ENCODE results near the gene RPS2.
"Not testable (repeated sequence)": the region's sequence is repeated elsewhere in the genome, so short reads cannot be mapped to it uniquely, and the experiment has no call there.

RPS2 gene

DNA sequence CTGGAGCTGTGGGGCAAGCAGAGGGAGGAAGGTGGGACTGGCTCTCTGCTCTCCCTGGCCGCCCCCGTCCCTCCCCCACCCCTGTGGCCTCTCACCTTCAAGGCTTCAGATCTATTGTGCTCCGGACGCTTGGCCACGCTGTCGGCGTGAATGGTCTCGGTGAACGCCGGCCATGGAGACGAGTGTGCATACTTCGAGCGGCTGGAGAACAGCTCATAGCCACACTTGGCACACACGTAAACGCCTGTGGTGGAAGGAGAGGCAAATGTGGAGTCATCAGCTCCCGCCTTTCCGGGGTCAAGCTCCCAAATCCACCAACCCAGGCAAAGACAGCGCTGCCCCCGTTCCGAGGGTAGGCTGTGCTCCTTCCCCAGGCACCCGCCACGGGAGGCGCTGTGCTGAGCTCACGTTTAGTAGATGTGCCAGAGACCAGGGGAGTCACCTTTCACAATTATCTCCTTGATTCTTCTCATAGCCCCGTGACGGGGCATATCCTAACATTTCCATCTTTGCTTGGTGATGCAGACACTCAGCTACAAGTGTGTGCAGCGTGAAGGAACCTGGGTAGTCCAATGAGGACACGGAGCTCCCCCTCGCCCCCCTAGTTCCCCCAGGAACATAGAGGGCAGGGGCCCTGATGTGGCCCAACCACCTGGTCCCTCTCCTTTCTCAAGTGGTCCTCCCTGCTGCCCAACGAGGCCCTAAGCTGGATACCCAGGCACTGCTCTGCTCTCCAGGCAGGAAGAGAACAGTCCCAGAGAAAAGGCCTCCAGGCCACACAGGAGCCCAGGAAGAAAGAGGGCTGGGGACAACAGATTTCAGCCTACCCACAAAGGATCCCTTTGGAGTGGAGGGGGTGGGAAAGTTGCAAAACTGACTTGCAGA lies 23.2 kb downstream of the RPS2 start:
- DNase-seq, result no peak

GRCh38 chr16:1940273-1941161 lies 24.1 kb downstream of the RPS2 start:
- no peak for DNase-seq

DNA sequence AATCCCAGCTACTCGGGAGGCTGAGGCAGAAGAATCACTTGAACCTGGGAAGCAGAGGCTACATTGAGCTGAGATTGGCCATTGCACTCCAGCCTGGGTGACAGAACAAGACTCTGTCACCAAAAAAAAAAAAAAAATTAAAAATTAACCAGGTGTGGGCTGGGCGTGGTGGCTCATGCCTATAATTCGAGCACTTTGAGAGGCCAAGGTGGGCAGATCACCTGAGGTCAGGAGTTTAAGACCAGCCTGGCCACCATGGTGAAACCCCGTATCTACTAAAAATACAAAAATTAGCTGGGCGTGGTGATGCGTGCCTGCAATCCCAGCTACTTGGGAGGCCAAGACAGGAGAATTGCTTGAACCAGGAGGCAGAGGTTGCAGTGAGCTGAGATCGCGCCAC lies 24.8 kb downstream of the RPS2 start:
- not testable (repeated sequence) for DNase-seq

- no peak for DNase-seq
Observed at GRCh38 chr16:1938910-1939309, 25.7 kb downstream of the RPS2 start.

DNA sequence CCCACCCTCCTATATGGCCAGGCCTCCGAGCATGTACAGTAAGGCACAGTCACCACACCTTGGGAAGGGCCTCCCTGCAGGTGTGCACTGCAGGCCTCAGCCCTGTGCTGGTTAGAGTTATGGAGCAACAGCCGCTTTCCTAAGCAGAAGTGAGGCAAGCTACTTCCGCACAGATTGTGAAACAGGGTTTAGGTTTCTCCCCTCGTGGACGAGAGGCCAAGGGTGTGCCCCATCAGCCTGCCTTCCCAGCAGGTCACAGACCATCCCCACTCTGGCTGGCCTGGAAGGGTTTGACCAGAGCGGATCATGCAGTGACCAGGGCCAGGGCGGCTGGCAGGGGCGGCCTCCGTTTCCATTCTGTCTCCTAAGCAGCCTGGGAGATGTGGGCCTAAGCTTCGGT lies 26.3 kb downstream of the RPS2 start:
- DNase-seq, result no peak

DNA sequence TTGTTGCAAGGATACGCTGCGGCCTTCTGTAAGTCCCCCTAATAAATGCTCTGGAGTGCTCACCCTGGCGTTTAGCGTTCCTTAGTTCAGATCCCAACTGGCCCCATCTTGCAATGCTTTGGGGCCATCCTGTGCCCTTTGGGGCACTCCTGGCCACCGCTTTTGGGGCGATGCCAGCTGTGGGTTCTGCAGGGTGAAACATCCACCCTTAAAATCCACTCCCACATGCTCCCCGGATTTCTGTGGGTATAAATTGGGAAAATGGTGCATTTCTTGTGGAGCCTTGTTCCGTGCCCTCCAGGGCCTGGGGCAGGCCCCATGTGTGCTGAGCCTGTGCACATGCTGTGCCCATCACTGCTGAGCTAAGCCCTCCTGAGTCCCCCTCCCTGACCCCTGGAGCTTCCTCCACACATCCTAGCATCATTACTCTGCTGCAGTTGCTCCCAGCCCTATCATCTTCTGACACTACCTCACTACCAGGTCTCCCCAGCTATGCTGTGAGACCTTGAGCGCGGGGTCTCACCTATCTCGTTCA lies 27.6 kb downstream of the RPS2 start:
- DNase-seq, result no peak

DNA sequence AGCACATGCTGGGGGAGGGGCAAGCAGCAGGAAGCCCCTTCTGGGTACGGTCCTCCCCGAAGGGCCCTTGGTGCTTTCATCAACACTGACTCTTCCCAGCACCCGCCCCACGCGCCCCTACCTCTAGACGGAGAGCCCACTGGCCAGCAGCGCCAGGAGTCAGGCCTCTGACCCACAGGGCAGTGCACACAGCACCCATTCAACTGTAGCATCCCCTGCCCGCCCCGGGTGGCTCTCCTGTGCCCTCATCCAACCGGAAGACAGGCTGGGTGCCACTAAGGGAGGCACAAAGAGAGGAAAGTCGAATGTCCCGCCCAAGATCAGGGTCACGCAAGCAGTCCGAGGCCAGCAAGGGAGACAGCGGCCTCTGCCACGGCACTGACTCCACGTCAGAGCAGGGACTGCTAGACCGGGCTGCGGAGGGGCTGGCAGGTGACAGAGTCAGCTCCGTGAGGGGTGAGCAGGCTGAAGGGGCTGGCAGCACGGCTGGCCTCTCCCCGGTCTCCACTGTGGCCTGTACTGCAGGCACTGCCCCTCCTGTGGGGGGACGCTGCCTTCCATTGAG lies 31.4 kb downstream of the RPS2 start:
- no peak for DNase-seq

GRCh38 chr16:1932050-1933028 lies 32.3 kb downstream of the RPS2 start:
- DNase-seq, result no peak

GRCh38 chr16:1930338-1930720 lies 34.3 kb downstream of the RPS2 start:
- no peak for DNase-seq

GRCh38 chr16:1929578-1930337 lies 34.9 kb downstream of the RPS2 start:
- DNase-seq, result peak; percentile 34 to 39

DNA sequence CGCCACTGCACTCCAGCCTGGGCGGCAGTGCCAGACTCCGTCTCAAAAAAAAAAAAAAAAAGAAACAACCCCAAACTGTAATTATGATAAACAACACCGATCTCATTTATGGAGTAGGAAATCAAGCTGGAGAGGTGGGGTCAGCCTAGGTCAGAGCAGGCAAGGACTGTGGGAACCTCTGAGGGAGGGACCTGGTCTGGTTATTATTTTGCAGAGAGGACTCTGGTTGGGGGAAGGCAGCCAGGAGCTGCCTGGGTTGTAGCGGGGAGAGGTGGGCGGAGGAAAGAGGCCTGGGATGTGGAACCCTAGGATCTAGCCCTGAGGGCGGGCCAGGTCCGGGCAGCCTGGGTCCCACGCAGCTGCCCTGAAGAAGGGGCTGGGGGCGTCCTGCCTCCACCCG lies 35.5 kb downstream of the RPS2 start:
- DNase-seq, result peak in 1 of 2 experiments; percentile 6

GRCh38 chr16:1926271-1926670 lies 38.4 kb downstream of the RPS2 start:
- DNase-seq, result no peak

GRCh38 chr16:1924095-1924494 lies 40.5 kb downstream of the RPS2 start:
- DNase-seq, result no peak

- DNase-seq, result no peak
Observed at GRCh38 chr16:1923299-1924034, 41.2 kb downstream of the RPS2 start.

GRCh38 chr16:1922357-1922756 lies 42.3 kb downstream of the RPS2 start:
- no peak for DNase-seq

DNA sequence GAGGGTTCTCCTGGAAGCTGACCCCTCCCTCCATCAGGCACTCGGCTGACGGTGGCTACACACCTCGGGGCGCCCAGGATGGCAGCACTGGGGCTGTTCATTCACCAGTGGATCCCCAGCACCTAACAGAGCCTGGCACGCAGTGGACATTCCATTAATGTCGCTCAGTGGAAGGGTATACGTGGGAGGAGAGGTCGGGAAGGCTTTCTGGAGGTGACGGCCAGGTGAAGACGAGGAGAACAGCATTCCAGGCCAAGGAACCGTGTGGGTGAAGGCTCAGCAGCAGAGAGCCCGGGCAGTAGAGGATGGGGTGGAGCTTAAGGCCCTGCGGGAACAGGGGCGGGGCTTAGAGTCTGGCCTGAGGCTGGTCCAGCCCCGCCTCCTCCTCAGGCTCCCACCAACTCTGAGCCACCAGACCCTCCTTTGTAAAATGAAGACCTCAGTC lies 43.9 kb downstream of the RPS2 start:
- DNase-seq, result no peak

DNA sequence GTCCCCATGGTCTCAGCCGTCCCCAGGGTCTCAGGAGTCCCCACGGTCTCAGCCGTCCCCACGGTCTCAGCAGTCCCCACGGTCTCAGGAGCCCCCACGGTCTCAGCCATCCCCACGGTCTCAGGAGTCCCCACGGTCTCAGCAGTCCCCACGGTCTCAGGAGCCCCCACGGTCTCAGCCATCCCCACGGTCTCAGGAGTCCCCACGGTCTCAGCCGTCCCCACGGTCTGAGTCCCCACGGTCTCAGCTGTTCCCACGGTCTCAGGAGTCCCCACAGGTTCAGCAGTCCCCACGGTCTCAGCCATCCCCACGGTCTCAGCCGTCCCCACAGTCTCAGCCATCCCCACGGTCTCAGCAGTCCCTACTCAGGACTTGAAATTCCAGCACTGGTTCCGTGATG lies 44.5 kb downstream of the RPS2 start:
- not testable (repeated sequence) for DNase-seq

DNA sequence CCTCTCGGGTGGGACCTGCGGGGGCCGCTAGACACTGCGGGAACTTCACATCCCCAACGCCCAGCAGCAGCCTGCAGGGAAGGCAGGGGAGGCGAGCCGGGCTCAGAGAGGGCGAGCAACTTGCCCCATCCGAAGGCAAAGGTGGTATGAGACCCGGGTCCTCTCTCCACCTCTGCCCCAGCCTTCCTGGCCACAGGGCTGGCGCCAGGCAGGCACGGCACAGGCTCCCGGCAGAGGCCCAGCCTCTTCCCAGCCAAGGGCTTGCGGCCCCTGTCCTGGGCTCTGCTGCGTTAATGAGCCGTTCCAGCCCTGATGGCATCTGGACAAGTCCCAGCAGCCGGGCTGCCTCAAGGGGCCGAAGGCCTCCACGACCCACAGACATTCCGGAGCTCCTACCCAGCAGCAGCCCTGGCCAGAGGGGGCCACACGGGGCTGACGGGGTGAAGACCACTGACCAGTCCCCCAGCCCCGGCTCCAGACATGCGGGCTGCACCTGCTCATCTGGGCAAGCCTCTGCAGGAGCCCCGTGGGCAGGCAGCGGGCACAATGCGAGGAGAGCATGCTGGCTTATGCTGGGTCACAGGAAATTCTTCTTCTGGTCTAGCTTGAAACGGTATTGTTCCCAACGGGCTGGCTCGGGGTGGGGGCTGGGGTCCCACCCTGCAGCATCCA lies 45.2 kb downstream of the RPS2 start:
- no peak for DNase-seq
